ENCODE results near the gene ACOT12.

DNA sequence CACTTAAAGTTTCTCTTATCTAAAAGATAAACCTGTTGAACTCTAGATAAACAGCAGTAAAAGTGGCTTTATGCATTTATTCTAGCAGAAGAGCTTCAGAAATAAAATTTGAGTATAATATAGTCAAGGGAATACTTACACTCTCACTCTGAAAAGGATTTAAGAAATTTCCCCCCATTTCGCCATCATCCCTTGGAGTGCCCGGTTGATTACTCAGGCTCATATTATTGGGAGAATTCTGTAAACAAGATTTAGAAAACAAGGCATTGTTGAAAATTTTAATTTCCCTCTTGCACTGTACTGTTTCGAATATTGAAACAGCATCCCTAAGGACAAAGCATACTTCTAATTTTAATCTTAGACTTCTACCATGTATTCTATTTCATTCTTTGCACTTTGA lies 34.5 kb upstream of the ACOT12 start:
- TF ChIP-seq EZH2 (IDR thresholded peaks at IDR 0.05; ENCODE audit: insufficient read depth, poor library complexity, severe bottlenecking) (no peak), EZH2phosphoT487 (IDR thresholded peaks at IDR 0.05; ENCODE audit: insufficient read depth, low read depth) (no peak)

Measured in GM23248 (cell line).